Measurements from ENCODE around the gene KXD1. TPM values are rescaled to one million over a fixed set of nuclear protein-coding genes. Genes with fewer than 3 reads are reported as not detected.

KXD1 gene
- total RNA-seq, 8 experiments from 2014 or later = 48.4 to 106 (median 68.1) TPM

DNA sequence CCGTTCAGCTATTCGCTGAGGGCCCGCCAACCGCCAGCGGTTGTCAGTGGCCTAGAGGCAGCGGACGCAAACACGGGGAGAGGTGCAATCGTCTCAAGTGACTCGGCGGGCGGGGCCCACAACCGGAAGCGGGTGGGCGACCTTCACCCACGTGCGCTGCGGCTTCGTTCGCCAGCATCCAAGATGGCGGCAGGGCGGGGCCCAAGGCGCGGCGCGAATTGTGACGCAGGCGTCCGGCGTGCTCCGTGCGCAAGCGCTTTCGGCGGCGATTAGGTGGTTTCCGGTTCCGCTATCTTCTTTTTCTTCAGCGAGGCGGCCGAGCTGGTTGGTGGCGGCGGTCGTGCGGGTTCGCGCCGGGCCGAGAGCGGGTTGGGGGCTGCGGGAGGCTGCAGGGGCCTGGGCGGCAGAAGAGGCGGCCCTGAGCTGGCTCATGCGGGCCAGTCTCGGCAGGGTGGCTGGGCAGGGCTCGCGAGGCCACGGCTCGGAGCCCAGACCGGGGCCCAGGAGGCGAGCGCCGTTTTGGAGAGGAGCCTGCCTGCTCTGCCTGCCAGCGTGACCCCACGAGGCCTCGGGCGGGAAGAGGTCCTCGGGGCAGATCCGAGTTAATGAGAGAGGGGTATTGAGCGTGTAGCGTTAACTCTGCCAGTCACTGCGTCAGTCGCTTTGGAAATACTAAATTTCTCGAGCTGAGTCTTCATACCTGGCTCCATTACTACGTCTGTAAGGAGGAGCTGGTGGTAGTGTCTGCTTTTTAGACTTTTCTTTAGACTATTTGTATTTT is 14.1 kb downstream of the KXD1 start, which contains the start of gene UBA52:
TSS of gene UBA52 (plus strand) at position 294 of the 781 bp plus-strand sequence. CDS start 1,444 bp downstream, outside the sequence.
- in situ Hi-C loops (cut with MboI; ENCODE audit: low pct_unique_long_range_greater_than_20kb in 2 of 9, low sequenced_read_pairs in 9 of 9, unreplicated experiment in 9 of 9) = no loop called here
- Histone ChIP-seq H3K27ac (peak within 1 kb of the TSS; percentile 75 to 90), H3K4me3 (peak within 1 kb of the TSS; percentile 51 to 95 (median 77)), H3K4me1 (replicated peaks in 1 of 2) (peaks cover 8 to 10% of the 10 kb centered on the region in 2 donors)
- WGBS, 10 experiments = 0 to 7% (median 0%) methylated on average over 1 to 13 of the region's 75 CpGs; no CpG with 5 or more reads in 4 of the 10 experiments
- peak; percentile 93 to 98 (median 96) for ATAC-seq (replicated peaks in 6 of 8)

DNA sequence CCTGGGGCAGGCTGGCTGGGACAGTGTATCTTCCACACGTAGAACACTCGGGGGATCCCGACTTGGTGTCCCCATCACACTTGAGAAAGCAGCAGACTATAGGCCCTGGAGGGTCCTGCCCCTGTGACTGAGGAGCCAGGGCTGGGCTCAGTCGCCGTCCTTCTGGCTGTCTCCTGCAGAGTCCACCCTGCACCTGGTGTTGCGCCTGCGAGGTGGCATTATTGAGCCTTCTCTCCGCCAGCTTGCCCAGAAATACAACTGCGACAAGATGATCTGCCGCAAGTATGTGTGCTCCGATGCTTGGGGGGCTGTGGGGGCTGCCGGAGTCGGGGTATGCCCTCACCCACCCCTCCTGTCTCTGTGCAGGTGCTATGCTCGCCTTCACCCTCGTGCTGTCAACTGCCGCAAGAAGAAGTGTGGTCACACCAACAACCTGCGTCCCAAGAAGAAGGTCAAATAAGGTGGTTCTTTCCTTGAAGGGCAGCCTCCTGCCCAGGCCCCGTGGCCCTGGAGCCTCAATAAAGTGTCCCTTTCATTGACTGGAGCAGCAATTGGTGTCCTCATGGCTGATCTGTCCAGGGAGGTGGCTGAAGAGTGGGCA is 17.1 kb downstream of the KXD1 start:
- peaks cover 8 to 10% of the 10 kb centered on the region in 2 donors for H3K4me1 ChIP-seq (replicated peaks in 1 of 2)
- H3K27ac ChIP-seq = no peak overlapping the region
- WGBS, 10 experiments = 84 to 100% (median 94%) methylated on average over 1 to 8 of the region's 18 CpGs; no CpG with 5 or more reads in 6 of the 10 experiments
- H3K4me3 ChIP-seq = no peak overlapping the region
- no peak for ATAC-seq (replicated peaks in 6 of 8)
- in situ Hi-C loops (cut with MboI; ENCODE audit: low pct_unique_long_range_greater_than_20kb in 2 of 9, low sequenced_read_pairs in 9 of 9, unreplicated experiment in 9 of 9) = loop anchor here in 5 of 9 experiments (25.0 kb wide), 3 partner anchors 263 to 413 kb away; partner anchors contain the start of gene UPF1 (in 3 of the 5)

DNA sequence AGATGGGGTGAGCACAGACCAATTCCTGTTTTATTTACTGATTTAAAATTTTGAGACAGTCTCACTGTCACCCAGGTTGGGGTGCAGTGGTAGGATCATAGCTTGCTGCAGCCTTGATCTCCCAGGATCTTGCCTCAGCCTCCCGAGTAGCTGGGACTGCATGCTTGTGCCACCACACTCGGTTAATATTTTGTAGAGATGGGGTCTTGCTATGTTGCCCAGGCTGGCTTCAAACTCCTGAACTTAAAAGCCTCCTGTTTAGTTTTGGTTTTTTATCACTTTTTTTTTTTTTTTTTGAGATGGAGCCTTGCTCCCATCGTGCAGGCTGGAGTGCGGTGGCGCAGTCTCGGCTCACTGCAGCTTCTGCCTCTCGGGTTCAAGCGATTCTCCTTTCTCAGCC is 18.7 kb downstream of the KXD1 start:
- 77 to 96% (median 93%) methylated on average over 3 to 7 of the region's 8 CpGs; no CpG with 5 or more reads in 5 of the 10 experiments for WGBS, 10 experiments
- Histone ChIP-seq H3K4me1 (replicated peaks in 1 of 2) (peaks cover 8% of the 10 kb centered on the region in 2 donors), H3K27ac (no peak overlapping the region), H3K4me3 (no peak overlapping the region)
- ATAC-seq (replicated peaks in 6 of 8) = no peak
- in situ Hi-C loops (cut with MboI; ENCODE audit: low pct_unique_long_range_greater_than_20kb in 2 of 9, low sequenced_read_pairs in 9 of 9, unreplicated experiment in 9 of 9) = loop anchor here in 5 of 9 experiments (25.0 kb wide), 3 partner anchors 261 to 411 kb away; partner anchors contain the start of gene UPF1 (in 3 of the 5)

DNA sequence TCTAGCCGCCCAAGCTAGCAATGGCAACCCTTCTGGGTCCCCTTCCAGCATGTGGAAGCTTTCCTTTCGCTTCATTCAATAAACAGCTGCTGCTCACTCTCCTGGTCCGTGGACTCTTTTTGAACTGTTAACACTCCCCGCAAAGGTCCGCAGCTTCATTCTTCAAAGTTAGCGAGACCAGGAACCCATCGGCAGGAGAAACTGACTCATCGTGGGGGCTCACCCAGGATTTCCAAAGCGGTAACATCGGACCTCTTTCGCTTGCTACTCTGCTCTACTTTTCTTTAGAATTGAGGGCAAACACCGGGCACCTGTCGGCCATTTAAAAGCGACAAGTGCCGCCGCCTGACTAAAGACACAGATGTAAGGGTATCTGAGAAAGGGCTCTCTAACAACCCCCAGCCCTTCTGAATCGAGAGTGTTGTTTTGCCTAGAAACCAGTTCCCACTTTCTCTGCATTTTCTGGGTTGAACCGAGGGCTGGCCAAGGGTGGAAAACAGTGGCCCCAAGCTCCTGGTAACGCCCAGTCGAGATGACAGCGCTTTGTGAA is 19.8 kb downstream of the KXD1 start:
- Histone ChIP-seq H3K27ac (no peak overlapping the region), H3K4me1 (replicated peaks in 1 of 2) (peaks cover 8% of the 10 kb centered on the region in 2 donors), H3K4me3 (no peak overlapping the region)
- peak in 2 of 8 experiments; percentile 14 to 20 for ATAC-seq (replicated peaks in 6 of 8)
- WGBS, 10 experiments = 60 to 100% (median 88%) methylated on average over 1 to 14 of the region's 21 CpGs
- in situ Hi-C loops (cut with MboI; ENCODE audit: low pct_unique_long_range_greater_than_20kb in 2 of 9, low sequenced_read_pairs in 9 of 9, unreplicated experiment in 9 of 9) = loop anchor here in 5 of 9 experiments (25.0 kb wide), 3 partner anchors 260 to 410 kb away; partner anchors contain the start of gene UPF1 (in 3 of the 5)

DNA sequence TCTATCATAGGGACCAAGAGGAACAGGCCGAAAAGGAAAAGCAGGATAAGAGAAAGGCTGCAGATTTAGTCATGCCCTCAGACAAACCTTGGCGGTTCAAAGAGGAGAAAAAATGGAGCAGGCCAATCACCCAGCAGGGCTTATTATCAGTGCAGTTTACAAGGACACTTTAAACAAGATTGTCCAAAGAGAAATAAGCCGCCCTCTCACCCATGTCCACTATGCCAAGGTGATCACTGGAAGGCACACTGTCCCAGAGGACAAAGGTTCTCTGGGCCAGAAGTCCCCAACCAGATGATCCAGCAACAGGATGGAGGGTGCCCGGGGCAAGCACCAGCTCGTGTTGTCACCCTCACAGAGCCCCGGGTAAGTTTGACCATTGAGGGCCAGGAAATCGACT is 22.6 kb downstream of the KXD1 start:
- ATAC-seq (replicated peaks in 6 of 8) = peak in 1 of 8 experiments; percentile 9
- no peak overlapping the region for H3K27ac ChIP-seq
- in situ Hi-C loops (cut with MboI; ENCODE audit: low pct_unique_long_range_greater_than_20kb in 2 of 9, low sequenced_read_pairs in 9 of 9, unreplicated experiment in 9 of 9) = loop anchor here in 5 of 9 experiments (25.0 kb wide), 3 partner anchors 257 to 407 kb away; partner anchors contain the start of gene UPF1 (in 3 of the 5)
- no peaks in the 10 kb centered on the region for H3K4me1 ChIP-seq (replicated peaks in 1 of 2)
- WGBS, 10 experiments = 38 to 100% (median 61%) methylated on average over 1 to 7 of the region's 7 CpGs; no CpG with 5 or more reads in 1 of the 10 experiments
- H3K4me3 ChIP-seq = no peak overlapping the region

DNA sequence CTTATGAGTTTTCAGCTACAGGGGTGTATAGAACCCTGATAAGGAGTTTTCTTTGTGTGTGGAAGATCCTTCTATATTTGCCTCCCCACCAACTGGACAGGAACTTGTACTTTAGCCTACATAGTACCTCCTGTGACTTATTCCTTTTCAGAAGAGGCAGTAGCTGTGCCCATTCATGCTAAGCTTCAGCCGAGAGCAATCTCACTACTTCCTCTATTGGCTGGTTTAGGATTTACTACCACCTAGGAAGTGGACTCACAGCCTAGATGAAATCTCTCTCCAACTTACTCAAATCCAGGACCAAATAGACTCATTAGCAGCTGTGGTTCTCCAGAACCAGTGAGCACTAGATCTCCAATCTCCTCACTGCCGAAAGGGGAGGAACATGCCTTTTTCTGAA is 28.6 kb downstream of the KXD1 start:
- in situ Hi-C loops (cut with MboI; ENCODE audit: low pct_unique_long_range_greater_than_20kb in 2 of 9, low sequenced_read_pairs in 9 of 9, unreplicated experiment in 9 of 9) = loop anchor here in 5 of 9 experiments (25.0 kb wide), 3 partner anchors 251 to 401 kb away; partner anchors contain the start of gene UPF1 (in 3 of the 5)
- no peak overlapping the region for H3K4me3 ChIP-seq
- 30 to 100% (median 80%) methylated on average over 1 to 2 of the region's 2 CpGs; no CpG with 5 or more reads in 5 of the 10 experiments for WGBS, 10 experiments
- no peak overlapping the region for H3K27ac ChIP-seq
- peaks cover 0 to 3% of the 10 kb centered on the region in 2 donors for H3K4me1 ChIP-seq (replicated peaks in 1 of 2)
- ATAC-seq (replicated peaks in 6 of 8) = no peak

DNA sequence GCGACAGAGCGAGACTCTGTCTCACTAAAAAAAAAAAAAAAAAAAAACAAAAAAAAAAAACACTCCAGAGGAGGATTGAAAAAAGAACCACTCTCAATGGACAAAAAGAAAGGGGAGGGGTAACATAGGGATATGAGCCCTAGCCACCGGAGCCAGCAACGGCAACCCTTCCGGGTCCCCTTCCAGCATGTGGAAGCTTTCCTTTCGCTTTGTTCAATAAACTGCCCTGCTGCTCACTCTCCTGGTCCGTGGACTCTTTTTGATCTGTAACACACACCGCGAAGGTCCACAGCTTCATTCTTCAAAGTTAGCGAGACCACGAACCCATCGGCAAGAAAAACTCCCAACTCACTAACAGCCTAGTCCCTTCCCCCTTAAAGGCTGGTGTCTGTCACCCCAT is 29.9 kb downstream of the KXD1 start:
- H3K27ac ChIP-seq = no peak overlapping the region
- no peak overlapping the region for H3K4me3 ChIP-seq
- in situ Hi-C loops (cut with MboI; ENCODE audit: low pct_unique_long_range_greater_than_20kb in 2 of 9, low sequenced_read_pairs in 9 of 9, unreplicated experiment in 9 of 9) = loop anchor here in 5 of 9 experiments (25.0 kb wide), 3 partner anchors 250 to 400 kb away; partner anchors contain the start of gene UPF1 (in 3 of the 5)
- no peak for ATAC-seq (replicated peaks in 6 of 8)
- WGBS, 10 experiments = 80 to 100% (median 94%) methylated on average over 2 to 9 of the region's 12 CpGs; no CpG with 5 or more reads in 1 of the 10 experiments
- peaks cover 0 to 3% of the 10 kb centered on the region in 2 donors for H3K4me1 ChIP-seq (replicated peaks in 1 of 2)

DNA sequence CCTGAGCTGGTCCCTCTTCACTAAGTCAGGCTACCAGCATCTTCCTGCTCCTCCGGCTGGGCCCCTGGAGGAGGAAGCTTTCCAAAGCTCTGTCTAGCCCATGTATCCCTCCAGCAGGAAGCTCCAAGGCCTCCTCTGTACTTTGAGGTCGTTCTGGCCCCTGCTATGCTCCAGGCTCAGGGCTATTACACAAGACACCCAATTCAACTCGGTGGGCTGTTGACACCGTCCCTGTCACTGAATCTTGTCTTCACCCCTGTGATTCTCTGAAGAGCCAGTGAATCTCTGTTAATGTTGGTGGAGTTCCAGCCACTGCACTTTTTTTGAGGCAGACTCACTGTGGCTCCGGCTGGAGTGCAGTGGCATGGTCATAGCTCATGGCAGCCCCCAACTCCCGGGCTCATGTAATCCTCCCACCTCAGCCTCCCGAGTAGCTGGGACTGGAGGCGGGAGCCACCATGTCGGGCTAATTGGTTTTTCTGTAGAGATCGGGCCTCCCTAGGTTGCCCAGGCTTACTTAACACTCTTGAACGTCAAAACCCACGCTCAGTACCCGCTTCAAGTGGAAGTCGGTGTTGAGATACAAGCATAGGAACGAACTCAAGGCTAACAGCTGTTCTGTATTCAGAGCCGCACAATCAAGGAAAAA is 30.4 kb downstream of the KXD1 start:
- ATAC-seq (replicated peaks in 6 of 8) = peak in 2 of 8 experiments; percentile 1 to 2
- 4 to 80% (median 43%) methylated on average over 1 to 14 of the region's 16 CpGs; no CpG with 5 or more reads in 2 of the 10 experiments for WGBS, 10 experiments
- in situ Hi-C loops (cut with MboI; ENCODE audit: low pct_unique_long_range_greater_than_20kb in 2 of 9, low sequenced_read_pairs in 9 of 9, unreplicated experiment in 9 of 9) = loop anchor here in 5 of 9 experiments (25.0 kb wide), 3 partner anchors 249 to 399 kb away; partner anchors contain the start of gene UPF1 (in 3 of the 5)
- peak overlapping the region; percentile 87 to 88 for H3K27ac ChIP-seq
- peak overlapping the region; percentile 78 to 96 (median 90) for H3K4me3 ChIP-seq
- H3K4me1 ChIP-seq (replicated peaks in 1 of 2) = peaks cover 0 to 3% of the 10 kb centered on the region in 2 donors

DNA sequence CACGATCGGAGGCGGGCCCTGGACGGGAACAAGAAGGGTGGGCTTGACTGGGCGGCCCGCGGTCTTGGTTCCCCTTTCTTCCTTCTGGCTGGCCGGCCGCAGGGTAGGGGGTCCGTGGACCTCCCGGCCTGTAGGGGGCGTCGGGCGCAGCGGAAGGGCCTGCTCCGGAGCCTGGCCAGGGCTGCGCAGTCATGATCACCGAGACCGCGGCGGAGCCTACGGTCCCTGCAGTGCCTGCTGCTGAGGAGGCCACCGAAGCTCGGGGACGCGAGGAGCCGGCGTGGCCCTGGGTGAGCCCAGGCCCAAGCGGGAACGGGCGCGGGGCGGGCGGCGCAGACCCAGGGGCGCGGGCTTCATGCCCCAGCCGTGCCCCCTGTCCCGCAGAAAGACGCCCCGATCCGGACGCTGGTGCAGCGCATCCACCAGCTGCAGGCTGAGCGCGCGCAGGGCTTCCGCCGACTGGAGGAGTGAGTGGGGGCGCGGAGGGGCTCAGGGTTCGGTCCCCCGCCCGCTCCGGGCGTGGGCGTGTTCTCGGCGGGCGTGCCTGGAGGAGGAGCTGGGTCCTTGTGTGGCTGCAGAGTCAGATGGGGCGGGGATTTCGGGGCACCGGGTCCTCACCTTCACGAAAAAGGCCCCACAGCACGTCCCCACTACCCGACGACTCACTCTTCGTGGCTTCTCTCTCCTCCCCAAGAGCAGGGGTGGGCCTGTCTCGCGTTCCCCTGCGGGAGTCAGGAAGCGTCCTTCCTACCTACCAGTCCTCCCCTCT is 31.1 kb downstream of the KXD1 start, which contains the start of gene REX1BD:
TSS of gene REX1BD (plus strand) at position 188 of the 769 bp plus-strand sequence. CDS start at position 192, 4 bp downstream.
- H3K27ac ChIP-seq = peak within 1 kb of the TSS; percentile 87 to 88
- ATAC-seq (replicated peaks in 6 of 8) = peak; percentile 57 to 87 (median 66)
- H3K4me1 ChIP-seq (replicated peaks in 1 of 2) = peaks cover 3% of the 10 kb centered on the region in 2 donors
- peak within 1 kb of the TSS; percentile 78 to 96 (median 90) for H3K4me3 ChIP-seq
- in situ Hi-C loops (cut with MboI; ENCODE audit: low pct_unique_long_range_greater_than_20kb in 2 of 9, low sequenced_read_pairs in 9 of 9, unreplicated experiment in 9 of 9) = loop anchor here in 5 of 9 experiments (25.0 kb wide), 3 partner anchors 249 to 399 kb away; partner anchors contain the start of gene UPF1 (in 3 of the 5)
- 0% methylated on average over 2 to 8 of the region's 72 CpGs; no CpG with 5 or more reads in 6 of the 10 experiments for WGBS, 10 experiments

DNA sequence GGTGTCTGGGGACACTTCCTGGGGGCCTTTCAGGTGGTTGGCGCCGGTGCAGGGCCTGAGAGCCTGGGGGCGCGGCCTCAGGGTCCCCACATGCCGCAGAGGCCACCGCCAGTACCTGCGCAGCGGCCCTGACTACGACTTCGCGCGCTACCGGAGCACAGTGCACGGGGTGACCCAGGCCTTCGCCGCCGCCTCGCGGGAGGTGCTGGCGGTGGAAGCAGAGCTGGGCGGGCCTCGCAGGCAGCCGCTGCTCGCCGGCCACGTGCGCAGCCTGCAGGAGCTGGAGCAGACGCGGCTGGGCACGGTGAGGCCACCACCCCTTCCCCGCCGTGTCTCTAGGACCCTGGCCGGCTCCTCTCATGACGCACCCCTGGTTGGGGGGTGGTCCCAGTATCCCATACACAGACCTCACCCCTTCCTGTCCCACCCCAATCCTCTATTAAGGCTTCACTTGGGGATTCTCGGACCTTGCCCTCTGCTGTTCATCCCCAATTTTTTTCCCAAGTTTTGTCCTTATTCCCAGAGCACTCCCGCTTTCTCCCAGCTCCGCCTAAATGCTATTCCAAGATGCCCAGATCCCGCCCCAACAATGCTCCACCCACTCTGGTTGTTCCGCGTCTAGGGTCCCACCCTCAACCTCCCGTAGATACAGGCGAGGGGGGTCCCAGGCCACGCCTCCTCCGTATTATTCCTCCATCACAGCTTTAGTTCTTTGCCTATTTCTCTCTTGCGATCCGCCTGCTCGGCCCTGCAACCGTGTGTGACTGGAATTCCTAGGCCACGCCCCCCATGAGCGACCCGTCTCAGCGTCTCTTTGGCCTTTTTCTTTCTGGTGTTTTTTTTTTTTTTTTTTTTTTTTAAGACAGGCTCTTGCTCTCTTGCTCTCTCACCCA is 32.0 kb downstream of the KXD1 start:
- 0 to 15% (median 2%) methylated on average over 2 to 14 of the region's 52 CpGs; no CpG with 5 or more reads in 2 of the 10 experiments for WGBS, 10 experiments
- H3K4me1 ChIP-seq (replicated peaks in 1 of 2) = peaks cover 5 to 8% of the 10 kb centered on the region in 2 donors
- ATAC-seq (replicated peaks in 6 of 8) = peak; percentile 36 to 72 (median 48)
- in situ Hi-C loops (cut with MboI; ENCODE audit: low pct_unique_long_range_greater_than_20kb in 2 of 9, low sequenced_read_pairs in 9 of 9, unreplicated experiment in 9 of 9) = loop anchor here in 6 of 9 experiments (10.0 to 25.0 kb wide), 4 partner anchors 248 to 398 kb away; partner anchors contain the start of gene UPF1 (in 3 of the 6)
- peak overlapping the region; percentile 78 to 96 (median 90) for H3K4me3 ChIP-seq
- H3K27ac ChIP-seq = peak overlapping the region; percentile 87 to 88

All from motor neuron (in vitro differentiated cells).